MM.1S (cell line): ENCODE data around the gene HSPG2.

Experiments used
- DNase-seq: peaks from one replicate; pipeline ENCODE4 v3.0.0-alpha.2; 2015
- H2AFZ ChIP-seq: fragments of 300-600 bp; sonication (generic); 2 replicates; pipeline ENCODE4 v1.6.0; 2016; ENCODE audit warnings: antibody characterized with exemption, low read length
- H3F3A ChIP-seq: fragments of 300-600 bp; sonication (generic); 2 replicates; pipeline ENCODE4 v1.6.1; 2016; ENCODE audit warnings: mild to moderate bottlenecking, antibody characterized with exemption, low read length, moderate library complexity, mixed read lengths; ENCODE audit not compliant: insufficient read depth
- H3K27ac ChIP-seq: fragments of 300-600 bp; sonication (generic); 2 replicates; pipeline ENCODE4 v1.5.1; 2016; ENCODE audit warnings: mild to moderate bottlenecking, low read length
- H3K27me3 ChIP-seq: fragments of 300-600 bp; sonication (generic); replicated peaks from 2 replicates; pipeline ENCODE4 v1.6.0; 2016; ENCODE audit warnings: low read length; ENCODE audit not compliant: insufficient read depth
- H3K36me3 ChIP-seq: fragments of 300-600 bp; sonication (generic); replicated peaks from 2 replicates; pipeline ENCODE4 v1.6.1; 2016; ENCODE audit warnings: mild to moderate bottlenecking, low read length, mixed read lengths; ENCODE audit not compliant: insufficient read depth
- H3K4me1 ChIP-seq: fragments of 300-600 bp; sonication (generic); 2 replicates; pipeline ENCODE4 v1.6.1; 2016; ENCODE audit warnings: low read length, mixed read lengths
- H3K4me2 ChIP-seq: fragments of 300-600 bp; sonication (generic); 2 replicates; pipeline ENCODE4 v1.6.0; 2016; ENCODE audit warnings: low read depth, low read length
- H3K4me3 ChIP-seq: fragments of 300-600 bp; sonication (generic); 2 replicates; pipeline ENCODE4 v1.5.1; 2016; ENCODE audit warnings: low read length, mixed read lengths
- H3K79me2 ChIP-seq: fragments of 300-600 bp; sonication (generic); 2 replicates; pipeline ENCODE4 v1.6.1; 2016; ENCODE audit warnings: mixed run types, low read length, mixed read lengths
- H3K9ac ChIP-seq: fragments of 300-600 bp; sonication (generic); 2 replicates; pipeline ENCODE4 v1.6.1; 2016; ENCODE audit warnings: low read length, mixed read lengths
- H3K9me2 ChIP-seq: fragments of 300-600 bp; sonication (generic); replicated peaks from 2 replicates; pipeline ENCODE4 v1.6.1; 2016; ENCODE audit warnings: mild to moderate bottlenecking, low read length, mixed read lengths; ENCODE audit not compliant: insufficient read depth
- H3K9me3 ChIP-seq: fragments of 300-600 bp; sonication (generic); replicated peaks from 2 replicates; pipeline ENCODE4 v1.6.1; 2016; ENCODE audit warnings: mild to moderate bottlenecking, low read length, mixed read lengths; ENCODE audit not compliant: insufficient read depth
- H4K20me1 ChIP-seq: fragments of 300-600 bp; sonication (generic); 2 replicates; pipeline ENCODE4 v1.6.1; 2016; ENCODE audit warnings: mild to moderate bottlenecking, low read length, moderate library complexity, mixed read lengths; ENCODE audit not compliant: insufficient read depth
- CTCF ChIP-seq: fragments of 300-600 bp; sonication (generic); IDR thresholded peaks from 2 replicates; pipeline ENCODE4 v1.5.1; 2016; ENCODE audit warnings: antibody characterized with exemption, low read length, mixed read lengths
- EZH2 ChIP-seq: fragments of 300-600 bp; sonication (generic); optimal IDR thresholded peaks from 2 replicates; pipeline ENCODE3; 2017; ENCODE audit warnings: low read depth, mild to moderate bottlenecking, antibody characterized with exemption, low read length, mixed read lengths
- EZH2phosphoT487 ChIP-seq: fragments of 300-600 bp; sonication (generic); IDR thresholded peaks from 2 replicates; pipeline ENCODE4 v1.6.1; 2018; ENCODE audit warnings: antibody characterized with exemption, low read length

The HSPG2 gene

GRCh38 chr1:21775550-21775914 lies 161.6 kb downstream of the HSPG2 start:
- no peak overlapping the region for H3K4me3 ChIP-seq
- peaks cover 50% of the 10 kb centered on the region for H4K20me1 ChIP-seq
- H3K4me2 ChIP-seq = no peak overlapping the region
- no peak overlapping the region for H3K27ac ChIP-seq
- H3K27me3 ChIP-seq = no peaks in the 10 kb centered on the region
- peaks cover 14% of the 10 kb centered on the region for H3K4me1 ChIP-seq
- no peak overlapping the region for H2AFZ ChIP-seq
- TF ChIP-seq EZH2phosphoT487 (no peak), EZH2 (no peak), CTCF (no peak)
- H3F3A ChIP-seq = peaks cover 15% of the 10 kb centered on the region
- peaks cover 99% of the 10 kb centered on the region for H3K79me2 ChIP-seq
- H3K9ac ChIP-seq = no peak overlapping the region
- DNase-seq = no peak
- no peaks in the 10 kb centered on the region for H3K9me3 ChIP-seq
- H3K36me3 ChIP-seq = no peaks in the 10 kb centered on the region
- no peaks in the 10 kb centered on the region for H3K9me2 ChIP-seq

- Histone ChIP-seq H3K9me2 (no peaks in the 10 kb centered on the region), H3K4me2 (no peak overlapping the region), H3K4me3 (no peak overlapping the region), H3K9me3 (no peaks in the 10 kb centered on the region), H3K9ac (no peak overlapping the region), H4K20me1 (peaks cover 49% of the 10 kb centered on the region), H3K36me3 (no peaks in the 10 kb centered on the region), H3K27ac (no peak overlapping the region), H3K27me3 (no peaks in the 10 kb centered on the region), H2AFZ (no peak overlapping the region), H3K79me2 (peaks cover 99% of the 10 kb centered on the region), H3F3A (peaks cover 12% of the 10 kb centered on the region), H3K4me1 (peaks cover 9% of the 10 kb centered on the region)
- no peak for DNase-seq
- TF ChIP-seq EZH2phosphoT487 = no peak
- no peak for TF ChIP-seq CTCF
- no peak for TF ChIP-seq EZH2
Measured at GRCh38 chr1:21774835-21775549, 162.1 kb downstream of the HSPG2 start.

GRCh38 chr1:21773585-21773984 lies 163.5 kb downstream of the HSPG2 start:
- no peak overlapping the region for H3K4me3 ChIP-seq
- peaks cover 57% of the 10 kb centered on the region for H4K20me1 ChIP-seq
- H3K9me2 ChIP-seq = no peaks in the 10 kb centered on the region
- peaks cover 99% of the 10 kb centered on the region for H3K79me2 ChIP-seq
- peak overlapping the region; percentile 23; the same call in 1 of the 2 replicates for H3K4me2 ChIP-seq
- peak; percentile 85 for DNase-seq
- H3F3A ChIP-seq = peaks cover 12% of the 10 kb centered on the region
- H3K27ac ChIP-seq = peak overlapping the region; percentile 45; the same call in 1 of the 2 replicates
- no peaks in the 10 kb centered on the region for H3K27me3 ChIP-seq
- no peak overlapping the region for H2AFZ ChIP-seq
- H3K4me1 ChIP-seq = peaks cover 4% of the 10 kb centered on the region; the same call in 1 of the 2 replicates
- H3K36me3 ChIP-seq = no peaks in the 10 kb centered on the region
- no peak overlapping the region for H3K9ac ChIP-seq
- no peaks in the 10 kb centered on the region for H3K9me3 ChIP-seq
- no peak for TF ChIP-seq EZH2
- TF ChIP-seq CTCF = no peak
- TF ChIP-seq EZH2phosphoT487 = no peak
